HG03045 (cell line): Measurements from ENCODE around the gene MOB3B.
"Not testable (repeated sequence)": the region's sequence is repeated elsewhere in the genome, so short reads cannot be mapped to it uniquely, and the experiment has no call there.

ENCODE experiments used
- ATAC-seq: cut with Tn5 transposase; IDR thresholded peaks from one replicate; pipeline ENCODE4 v1.9.1; 2021; ENCODE audit warnings: mild to moderate bottlenecking, moderate library complexity; ENCODE audit not compliant: unreplicated experiment

The MOB3B gene

DNA sequence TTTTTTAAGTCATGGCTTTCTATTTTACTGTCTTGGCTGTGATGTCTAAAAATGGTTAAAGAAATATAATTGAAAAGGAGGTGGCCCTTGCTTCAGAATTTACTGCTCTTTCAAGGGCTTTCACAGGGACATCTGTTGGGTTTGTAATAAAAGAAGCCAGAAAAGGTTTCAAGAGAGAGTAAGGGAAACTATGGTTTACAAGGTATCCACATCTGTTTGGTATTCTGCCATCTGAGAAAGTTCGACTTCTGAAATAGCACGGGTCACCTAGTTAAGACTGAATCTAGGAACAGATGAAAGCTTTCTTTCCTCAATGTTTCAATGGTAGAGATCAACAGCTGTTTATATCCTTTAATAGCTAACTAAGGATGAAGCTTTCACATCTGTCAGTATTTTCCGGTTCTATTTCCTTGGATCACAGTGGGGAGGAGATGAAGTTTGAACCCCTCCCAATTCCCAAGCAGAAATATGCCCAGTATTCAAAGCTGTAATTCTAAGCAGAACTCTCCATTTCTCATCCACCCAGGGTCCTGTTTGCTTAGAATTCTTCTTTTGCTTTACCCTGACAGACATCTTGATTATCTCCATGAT is 78.3 kb downstream of the MOB3B start:
- no peak for ATAC-seq

DNA sequence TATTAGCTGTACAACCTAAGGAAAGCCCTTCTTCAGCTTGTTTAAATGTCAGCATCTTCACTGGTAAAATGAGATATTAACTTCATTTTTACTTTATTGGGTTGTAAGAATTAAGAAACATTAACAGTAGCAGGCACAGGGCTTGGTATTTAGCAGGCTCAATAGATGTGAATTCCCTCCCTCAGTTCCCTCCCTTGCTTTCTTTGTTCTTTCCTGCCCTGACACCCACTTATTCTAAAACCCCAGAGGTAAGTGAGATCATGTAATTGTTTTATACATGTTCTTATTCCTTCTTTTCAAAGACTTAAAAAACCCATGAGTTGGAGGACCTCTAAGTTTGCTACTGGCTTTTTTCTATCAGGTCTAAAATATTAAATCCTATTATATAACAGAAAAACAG is 78.9 kb downstream of the MOB3B start:
- ATAC-seq: no peak

DNA sequence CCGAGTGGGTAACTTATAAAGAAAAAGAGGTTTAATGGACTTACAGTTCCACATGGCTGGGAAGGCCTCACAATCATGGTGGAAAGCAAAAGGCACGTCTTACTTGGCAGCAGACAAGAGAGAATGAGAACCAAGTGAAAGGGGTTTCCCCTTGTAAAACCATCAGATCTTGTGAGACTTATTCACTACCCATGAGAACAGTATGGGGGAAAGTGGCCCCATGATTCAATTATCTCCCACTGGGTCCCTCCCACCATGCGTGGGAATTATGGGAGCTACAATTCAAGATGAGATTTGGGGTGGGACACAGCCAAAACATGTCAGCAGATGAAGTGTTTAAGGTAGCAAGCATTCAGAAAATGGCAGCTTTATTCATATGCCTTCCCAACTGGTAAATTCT is 81.3 kb downstream of the MOB3B start:
- not testable (repeated sequence) for ATAC-seq

DNA sequence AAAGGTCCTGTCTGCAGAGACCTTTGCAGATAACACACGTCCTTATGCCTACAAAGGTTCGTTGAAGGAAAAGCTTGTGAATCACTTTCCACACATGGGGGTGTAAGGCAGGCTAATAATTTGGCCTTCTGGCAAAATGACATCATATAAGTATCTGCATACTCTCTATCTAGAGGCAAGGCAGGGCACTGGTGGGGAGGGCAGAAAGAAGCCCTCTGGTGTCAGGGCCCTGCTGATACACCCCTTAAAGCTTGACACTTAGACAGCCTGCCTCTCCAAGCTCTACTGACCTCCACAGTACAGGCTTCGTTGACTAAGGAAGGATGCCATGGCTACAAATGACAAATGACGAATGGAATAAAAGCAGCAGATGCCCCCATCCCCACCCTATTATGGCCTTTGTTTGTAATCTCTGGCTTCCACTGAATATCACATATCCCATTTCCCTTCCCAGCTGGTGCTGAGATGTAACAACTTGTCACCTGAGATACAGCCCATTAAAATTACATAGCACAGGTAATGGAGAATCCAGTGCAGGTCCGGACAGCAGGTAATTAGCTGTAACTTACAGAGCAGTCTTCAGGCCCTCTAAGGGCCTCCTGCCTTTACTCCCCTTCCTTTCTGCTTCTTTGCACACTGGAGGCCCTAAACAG is 82.5 kb downstream of the MOB3B start:
- ATAC-seq: no peak

DNA sequence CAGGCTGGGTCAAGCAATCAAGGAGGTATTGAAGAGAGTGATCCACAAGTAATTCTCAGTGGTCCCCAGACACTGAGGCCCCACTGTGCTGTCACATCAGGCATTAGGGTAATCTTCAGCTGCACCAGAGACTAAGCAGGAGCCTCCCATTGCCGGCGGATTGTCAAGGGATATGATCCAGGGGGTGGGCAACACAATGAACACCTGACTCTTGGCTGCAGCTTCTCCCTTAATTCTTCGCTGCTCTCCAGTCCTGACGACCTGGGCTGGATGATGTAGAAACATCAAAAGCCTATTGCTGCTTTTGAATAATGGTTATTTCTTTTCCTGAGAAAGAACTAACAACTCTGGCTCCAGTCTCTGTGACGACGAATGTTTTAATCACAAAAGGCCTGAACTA is 83.9 kb downstream of the MOB3B start:
- no peak for ATAC-seq

DNA sequence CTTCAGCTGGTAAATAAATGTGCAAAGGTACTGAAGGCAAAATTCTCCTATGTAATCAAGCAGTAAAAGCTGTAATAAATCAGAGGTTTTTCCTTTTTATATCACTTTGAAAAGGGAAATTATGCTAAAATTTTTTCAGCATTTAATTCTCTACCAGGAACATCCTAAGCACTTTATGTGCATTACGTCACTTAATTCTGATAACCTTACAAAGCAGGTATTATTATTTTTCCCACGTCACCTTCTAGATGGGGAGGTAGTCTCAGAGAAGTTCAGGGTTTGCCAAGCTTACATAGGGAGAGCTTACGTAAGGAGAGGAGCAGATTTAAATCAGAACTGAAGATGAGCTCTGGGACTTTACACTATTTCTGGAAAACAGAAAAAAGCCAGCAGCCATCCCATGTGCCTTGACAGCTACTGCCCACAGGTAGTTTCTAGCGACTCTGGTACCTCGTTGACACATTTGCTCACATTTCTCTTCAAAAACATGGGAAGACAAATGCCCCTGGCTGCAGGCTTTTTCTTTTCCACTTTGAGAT is 84.5 kb downstream of the MOB3B start:
- ATAC-seq: no peak

DNA sequence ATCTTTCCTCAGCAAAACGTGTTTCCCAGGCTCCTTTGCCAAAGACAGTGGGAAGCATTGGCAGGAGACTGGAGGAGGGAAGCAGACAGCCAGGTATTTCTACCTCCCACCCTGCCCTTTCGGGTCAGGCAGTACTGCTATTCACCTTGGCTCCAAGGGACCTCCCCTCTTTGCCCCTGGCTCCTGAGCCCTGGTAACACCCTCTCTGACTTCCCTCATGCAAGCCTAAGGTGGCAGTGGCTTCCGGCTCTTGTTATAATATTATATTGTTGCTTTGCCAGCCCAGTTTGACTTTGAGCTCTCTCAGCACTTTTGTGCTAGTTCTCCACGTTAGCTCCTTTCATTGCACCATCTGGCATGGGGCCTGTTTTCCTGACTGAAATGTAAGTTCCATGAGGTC is 87.2 kb downstream of the MOB3B start:
- ATAC-seq: no peak

DNA sequence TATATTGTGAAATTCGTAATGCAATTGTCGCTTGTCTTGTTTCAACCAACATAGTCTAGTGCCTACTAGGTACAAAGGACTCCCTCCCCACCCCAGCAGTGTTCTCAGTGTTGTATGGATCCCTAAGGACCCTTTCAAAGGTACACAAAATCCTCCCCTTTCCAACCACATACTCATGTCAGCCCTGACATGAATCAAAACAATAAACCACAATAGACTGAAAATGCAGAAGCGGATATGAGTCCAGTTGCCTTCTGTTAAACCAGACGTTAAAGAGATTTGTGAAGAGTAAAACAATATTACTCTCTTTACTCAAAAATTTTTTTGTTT is 87.9 kb downstream of the MOB3B start:
- peak; percentile 88 for ATAC-seq

DNA sequence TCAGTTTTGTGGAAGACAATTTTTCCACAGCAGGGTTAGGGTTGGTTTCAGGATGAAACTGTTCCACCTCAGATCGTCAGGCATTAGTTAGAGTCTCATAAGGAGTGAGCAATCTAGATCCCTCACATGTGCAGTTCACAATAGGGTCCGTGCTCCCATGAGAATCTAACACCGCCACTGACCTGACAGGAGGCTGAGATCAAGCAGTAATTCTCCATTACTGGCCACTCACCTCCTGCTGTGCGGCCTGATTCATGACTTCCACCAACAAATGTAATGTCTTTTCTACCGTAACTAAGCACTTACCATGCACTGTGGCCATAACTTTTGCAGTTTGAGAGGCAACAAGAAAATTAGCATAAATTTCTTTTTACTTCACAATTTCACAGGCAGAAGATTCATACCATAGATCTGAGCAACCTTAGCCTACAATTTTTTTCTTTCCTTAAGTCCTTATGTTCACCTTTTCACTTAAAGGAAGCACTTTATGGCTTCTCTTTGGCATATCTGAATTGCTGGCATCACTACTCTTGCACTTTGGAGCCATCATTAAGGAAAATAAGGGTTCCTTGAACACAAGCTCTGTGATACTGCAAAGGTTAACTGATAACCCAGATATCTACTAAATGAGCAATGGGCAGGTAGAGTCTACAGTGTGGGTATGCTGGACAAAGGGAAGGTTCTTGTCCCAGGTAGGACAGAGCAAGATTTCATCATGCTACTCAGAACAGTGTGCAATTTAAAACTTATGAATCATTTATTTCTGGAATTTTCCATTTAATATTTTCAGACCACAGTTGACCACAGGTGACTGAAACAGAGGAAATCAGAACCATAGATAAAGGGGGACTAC is 88.5 kb downstream of the MOB3B start:
- ATAC-seq: peak; percentile 30

DNA sequence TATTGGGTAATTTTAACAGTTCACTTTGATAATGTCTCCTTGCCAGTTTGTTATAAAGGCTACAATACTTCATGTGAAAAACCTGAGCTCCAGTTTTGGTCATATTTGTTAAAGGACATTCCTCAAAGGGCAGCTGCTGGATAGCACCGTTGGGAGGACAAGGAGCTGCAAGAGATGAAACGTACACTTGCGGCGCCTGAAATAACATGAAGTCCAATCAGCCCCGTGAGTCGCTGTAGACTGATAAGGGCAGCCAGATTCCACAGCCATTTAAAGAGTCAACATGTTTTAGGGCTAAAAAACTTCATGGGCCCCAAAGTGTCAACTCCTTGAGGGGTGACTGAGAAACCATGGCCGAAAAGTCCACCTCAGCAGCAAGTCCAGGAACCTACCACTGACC is 91.1 kb downstream of the MOB3B start:
- ATAC-seq: no peak

DNA sequence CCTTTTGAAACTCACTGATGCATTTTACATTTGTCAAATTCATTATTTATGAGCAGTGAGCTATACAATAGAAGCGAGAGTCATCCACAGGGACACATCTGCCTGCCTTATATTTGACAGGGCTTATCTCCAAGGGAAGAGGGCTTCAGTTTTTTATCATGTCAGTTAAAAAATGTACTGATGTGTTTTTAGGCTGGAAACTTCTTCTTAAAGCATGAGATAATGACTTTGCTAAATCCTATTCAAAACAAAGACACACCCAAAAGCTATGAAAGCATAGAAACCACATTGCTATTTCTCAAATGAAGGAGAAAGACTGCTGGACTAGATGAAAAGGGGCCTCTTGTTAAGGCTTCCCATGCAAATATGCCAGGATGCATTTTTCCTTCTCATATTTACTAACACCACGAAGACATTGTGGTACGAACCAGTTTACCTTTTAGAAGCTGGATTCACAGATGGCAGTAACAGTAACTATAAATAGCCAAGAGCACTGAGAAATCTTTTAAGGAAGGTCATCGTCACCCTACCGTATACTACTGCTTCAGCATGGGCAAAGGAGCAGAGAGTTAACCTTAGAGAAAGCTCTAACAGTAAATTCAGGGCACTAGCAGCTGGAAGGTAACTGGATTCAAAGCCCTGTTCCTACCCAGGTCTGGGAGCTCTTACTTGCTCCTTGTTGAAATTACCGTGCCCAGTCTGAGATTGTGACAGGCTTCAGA is 91.8 kb downstream of the MOB3B start:
- ATAC-seq: no peak

DNA sequence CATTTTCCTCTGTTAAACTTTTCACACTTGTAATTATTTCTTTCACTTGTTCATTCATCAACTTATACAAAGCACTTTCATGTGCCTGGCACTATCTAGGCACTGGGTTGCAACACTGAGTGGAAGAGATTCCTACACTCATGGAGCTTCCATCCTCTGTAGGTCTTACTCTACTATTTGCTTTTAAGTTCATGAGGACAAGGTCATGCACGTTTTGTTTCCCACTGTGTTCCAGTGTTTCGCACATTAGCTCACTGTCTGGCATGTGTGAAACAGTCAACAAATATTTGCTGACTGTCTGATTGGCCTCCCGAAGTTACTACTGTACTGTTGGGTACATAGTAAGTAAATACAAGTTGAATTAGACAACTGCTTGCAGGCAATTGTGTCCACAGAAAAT is 93.4 kb downstream of the MOB3B start:
- ATAC-seq: no peak

DNA sequence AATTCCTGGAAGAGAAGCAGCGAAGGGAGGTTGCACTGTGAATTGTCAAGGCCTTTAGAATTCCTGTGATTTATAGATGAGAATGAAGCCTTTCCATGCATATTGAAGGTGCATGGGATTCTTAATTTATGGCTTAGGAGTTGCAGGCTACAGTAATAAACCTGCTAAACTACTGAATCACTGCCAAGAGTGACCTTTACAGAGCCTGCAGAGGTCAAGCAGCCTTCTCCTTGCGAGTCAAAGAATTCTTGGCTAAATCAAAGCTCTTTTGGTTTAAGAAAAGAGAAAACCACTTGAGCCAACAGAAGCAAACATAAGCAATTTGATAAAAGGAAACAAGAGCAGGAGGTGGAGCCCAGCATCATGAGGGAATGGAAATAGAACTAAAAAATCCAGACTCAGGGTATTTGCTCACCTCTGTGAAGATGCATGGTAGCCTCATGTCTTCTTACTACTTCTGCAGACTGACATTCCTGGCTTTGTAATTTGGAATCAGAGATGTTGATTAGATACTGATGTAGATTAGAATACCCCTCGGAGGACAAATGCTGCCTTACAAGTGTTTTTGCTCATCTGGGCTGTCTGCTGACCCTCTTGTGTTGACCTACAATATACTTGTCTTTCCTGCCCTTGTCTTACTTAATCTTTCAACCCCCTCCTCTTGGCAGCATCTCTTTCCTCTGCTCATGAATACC is 95.8 kb downstream of the MOB3B start:
- no peak for ATAC-seq

DNA sequence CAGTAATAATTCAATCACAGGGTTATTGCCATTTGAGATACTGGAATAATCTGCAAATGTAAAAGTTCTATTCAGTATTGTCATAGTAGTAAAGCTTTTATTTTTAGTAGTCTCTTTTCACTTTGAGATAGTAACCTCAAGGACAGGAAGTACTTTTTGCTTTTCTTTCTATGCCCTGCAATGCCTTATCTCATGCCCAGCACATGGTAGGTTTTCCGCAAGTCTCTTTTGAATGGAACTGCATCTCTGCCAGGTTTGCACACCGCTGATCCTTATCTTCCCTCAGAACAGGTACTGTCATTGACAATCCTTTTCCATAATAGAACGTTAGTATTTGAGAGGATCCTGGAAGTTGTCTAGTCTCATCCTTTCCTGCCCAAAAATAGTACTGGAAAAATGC is 97.3 kb downstream of the MOB3B start:
- ATAC-seq: no peak

DNA sequence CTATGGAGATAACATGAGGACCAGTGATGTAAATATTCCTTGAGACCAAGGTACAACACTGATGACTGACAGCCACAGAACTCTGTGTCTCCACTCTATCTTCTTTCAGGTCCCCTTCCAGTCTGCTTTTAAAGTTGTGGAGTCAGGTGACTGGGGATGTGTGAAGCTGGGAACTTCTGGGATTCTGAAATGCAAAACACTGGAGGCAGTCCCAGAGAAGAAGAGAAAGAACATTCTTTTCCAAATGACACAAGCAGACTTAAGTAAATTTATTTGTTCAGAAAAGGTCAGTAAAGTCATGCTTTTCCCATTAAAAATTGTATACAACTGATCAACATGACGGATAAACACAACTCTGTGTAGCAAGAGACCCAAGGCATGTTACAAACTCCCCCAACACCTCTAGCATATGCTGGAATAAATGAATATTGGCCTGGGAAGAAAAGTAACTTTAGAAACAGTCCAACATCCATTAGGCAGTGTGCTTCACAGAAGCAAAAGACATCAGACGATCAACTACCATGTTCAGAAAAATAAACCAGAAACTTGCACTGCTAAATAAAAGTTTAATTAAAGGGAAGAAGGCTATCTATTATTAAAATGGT is 98.0 kb downstream of the MOB3B start:
- ATAC-seq: no peak

DNA sequence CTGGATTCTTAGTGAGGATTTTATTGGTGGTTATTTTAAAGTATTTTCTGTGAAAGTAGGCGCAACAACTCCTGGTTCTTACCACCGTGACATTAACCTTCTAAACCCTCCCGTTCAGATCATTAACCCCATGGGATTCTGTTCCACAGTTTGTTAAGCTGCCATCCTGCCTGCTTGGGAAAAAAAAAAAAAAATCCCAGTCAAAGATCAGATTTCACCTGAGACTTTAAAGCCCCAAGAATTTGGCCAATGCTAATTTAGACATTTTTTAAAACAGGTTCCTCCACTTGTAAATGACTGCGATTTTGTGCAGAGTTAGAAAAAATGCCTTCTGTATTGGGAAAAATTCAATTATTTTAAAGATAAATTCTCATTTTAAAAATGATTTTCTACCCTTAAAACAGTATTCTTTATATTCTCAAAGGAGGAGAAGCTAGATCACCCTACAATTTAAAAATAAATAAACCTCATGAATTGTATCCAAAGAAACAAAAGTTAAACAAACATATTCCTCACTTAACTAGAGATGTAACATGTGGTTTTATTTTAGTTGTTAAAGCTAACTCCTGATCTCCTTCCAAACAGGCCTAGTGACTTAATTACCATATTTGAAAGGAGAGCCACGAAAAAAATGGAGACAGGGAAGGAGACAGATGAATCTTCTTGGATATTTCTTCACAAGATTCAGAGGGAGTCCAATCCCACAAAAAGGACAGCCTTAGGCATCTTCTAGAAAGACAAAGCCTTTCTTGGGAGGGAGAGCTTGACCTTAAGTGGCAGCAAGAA is 98.7 kb downstream of the MOB3B start:
- ATAC-seq: no peak

DNA sequence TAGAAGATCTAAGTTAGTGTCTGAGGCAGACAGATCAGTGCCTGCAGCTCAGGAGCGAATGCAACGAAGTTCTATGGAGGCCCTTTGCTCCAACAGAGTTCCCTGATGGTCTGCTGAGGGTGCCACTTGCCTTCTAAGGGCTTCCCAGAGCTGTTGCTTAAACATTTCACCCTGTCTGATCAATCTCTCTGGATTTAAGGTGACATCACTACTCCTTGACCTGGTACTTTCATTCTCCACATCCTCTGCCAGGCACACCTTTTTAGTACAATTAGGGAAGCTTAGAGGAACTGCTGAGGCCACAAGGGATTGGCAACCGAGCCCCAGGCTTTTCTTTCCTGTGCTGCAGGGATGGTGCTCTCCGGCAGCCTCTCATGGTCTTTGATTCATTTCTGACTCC is 99.7 kb downstream of the MOB3B start:
- no peak for ATAC-seq

DNA sequence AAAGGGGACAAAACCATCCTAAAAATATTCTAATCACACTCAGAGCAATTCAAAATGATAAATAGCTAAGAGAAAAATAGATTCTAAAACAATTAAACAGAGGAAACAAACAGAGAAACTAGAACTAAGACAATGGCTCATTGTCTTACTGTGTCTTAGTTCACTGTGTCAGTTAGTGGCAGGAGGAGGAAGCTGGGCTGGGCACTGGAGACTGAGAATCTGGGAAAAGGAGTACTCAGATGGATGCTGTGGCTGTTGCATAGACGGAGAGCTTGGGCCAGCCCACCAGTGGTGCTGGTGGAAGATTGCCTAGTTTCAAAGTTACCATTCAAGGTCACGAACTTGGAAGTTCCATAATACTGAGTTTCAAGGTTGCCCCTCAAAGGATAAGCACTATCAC is 100.2 kb downstream of the MOB3B start:
- ATAC-seq: no peak

DNA sequence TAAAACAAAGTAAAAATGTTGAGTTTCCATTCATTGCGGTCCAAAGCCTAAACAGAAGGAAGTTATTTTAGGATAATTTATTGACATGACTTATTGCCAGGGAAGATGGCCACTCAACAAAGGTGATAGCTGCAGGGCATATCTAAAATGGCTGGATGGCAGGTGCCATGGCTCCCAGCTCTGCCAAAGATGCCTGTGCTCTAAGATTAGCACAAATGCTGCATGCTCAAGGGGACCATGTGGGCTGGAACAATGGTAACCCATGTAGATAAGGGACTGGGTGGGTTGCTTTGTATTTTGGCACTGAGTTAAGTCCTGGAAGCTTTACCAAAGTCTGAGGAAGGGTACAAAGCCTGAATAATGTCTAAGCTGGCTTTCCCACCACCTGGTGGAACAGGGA is 101.1 kb downstream of the MOB3B start:
- no peak for ATAC-seq

DNA sequence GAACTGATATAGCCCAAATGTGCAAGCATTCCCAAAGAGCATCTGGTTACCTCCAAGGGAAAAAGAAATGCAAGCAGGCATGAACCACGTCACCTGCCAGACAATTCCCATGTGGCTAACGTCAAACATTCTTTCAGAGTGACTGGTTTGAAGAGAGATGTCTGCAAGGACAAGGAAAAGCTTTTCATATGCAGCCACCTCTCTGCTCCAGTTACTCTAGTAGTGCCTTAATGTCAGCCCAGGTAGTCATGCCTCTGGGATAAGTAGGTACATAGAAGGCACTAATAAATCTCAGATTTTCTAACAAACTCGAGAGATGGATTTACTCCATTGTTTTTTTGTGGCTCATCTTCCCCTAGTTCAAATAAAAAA is 102.4 kb downstream of the MOB3B start:
- ATAC-seq: no peak
